ENCODE measurements around the gene PNLIPRP2. TPM values are rescaled to one million over a fixed set of nuclear protein-coding genes. Genes with fewer than 3 reads are reported as not detected.

Gene PNLIPRP2
- total RNA-seq, 2 experiments from 2014 or later: not detected

GRCh38 chr10:116648903-116649302, 28.1 kb downstream of the PNLIPRP2 start:
- H3K4me1 ChIP-seq (ENCODE audit: insufficient read depth, low read length, poor library complexity, severe bottlenecking): no peaks in the 10 kb centered on the region
- no peaks in the 10 kb centered on the region for H3K36me3 ChIP-seq (ENCODE audit: insufficient read depth, low read length)
- no peaks in the 10 kb centered on the region for H4K20me1 ChIP-seq (ENCODE audit: insufficient read depth, low read length)
- CTCF ChIA-PET (ENCODE audit: unreplicated experiment): no interaction called here
- no peak overlapping the region for H3K4me2 ChIP-seq (ENCODE audit: low read length)
- intact Hi-C loops (cut with micrococcal nuclease; ENCODE audit: unreplicated experiment): no loop called here
- H3K27ac ChIP-seq (ENCODE audit: low read depth, low read length, poor library complexity, severe bottlenecking): no peak overlapping the region
- TF ChIP-seq, protein P1, sequence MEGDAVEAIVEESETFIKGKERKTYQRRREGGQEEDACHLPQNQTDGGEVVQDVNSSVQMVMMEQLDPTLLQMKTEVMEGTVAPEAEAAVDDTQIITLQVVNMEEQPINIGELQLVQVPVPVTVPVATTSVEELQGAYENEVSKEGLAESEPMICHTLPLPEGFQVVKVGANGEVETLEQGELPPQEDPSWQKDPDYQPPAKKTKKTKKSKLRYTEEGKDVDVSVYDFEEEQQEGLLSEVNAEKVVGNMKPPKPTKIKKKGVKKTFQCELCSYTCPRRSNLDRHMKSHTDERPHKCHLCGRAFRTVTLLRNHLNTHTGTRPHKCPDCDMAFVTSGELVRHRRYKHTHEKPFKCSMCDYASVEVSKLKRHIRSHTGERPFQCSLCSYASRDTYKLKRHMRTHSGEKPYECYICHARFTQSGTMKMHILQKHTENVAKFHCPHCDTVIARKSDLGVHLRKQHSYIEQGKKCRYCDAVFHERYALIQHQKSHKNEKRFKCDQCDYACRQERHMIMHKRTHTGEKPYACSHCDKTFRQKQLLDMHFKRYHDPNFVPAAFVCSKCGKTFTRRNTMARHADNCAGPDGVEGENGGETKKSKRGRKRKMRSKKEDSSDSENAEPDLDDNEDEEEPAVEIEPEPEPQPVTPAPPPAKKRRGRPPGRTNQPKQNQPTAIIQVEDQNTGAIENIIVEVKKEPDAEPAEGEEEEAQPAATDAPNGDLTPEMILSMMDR (conservative IDR thresholded peaks at IDR 0.05; ENCODE audit: low read length): no peak
- TF ChIP-seq EZH2phosphoT487 (IDR thresholded peaks at IDR 0.05; ENCODE audit: borderline replicate concordance, low read depth, low read length): no peak
- H3K9me3 ChIP-seq (ENCODE audit: low read length): no peaks in the 10 kb centered on the region
- H3K79me2 ChIP-seq (ENCODE audit: insufficient read depth, low read depth, low read length): no peaks in the 10 kb centered on the region
- no peak for DNase-seq (ENCODE audit: low spot score)
- H3K4me3 ChIP-seq (ENCODE audit: low read depth, low read length, poor library complexity, severe bottlenecking): no peak overlapping the region
- H3K9me2 ChIP-seq (ENCODE audit: insufficient read depth, low read length): no peaks in the 10 kb centered on the region
- no peak overlapping the region for H2AFZ ChIP-seq (ENCODE audit: low read length)
- POLR2A ChIA-PET: no interaction called here
- no TSS peak for BruUV-seq (replicated peaks)

- intact Hi-C loops (cut with micrococcal nuclease; ENCODE audit: unreplicated experiment): no loop called here
Measured at GRCh38 chr10:116653885-116654284, 33.1 kb downstream of the PNLIPRP2 start.

DNA sequence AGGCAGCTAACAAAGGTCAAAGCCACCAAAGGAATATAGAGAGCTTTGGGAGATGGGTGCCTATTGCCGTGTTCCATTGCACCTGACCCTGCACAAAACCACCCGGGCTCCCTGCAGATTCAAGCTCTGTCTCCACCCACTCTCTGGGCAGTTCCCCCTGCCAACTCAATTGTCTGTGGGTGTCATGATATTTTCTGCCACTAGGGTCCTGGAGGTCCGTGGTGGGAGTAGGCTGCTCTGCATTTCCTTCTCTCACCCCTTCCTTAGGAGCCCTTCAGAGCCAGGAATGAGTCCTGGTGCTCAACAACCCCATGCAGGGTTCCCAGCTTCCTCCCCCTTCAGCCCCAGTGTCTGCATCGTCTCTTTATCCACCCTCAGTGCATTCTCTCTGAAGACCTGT, 34.1 kb downstream of the PNLIPRP2 start:
- H3K27ac ChIP-seq (ENCODE audit: low read depth, low read length, poor library complexity, severe bottlenecking): no peak overlapping the region
- intact Hi-C loops (cut with micrococcal nuclease; ENCODE audit: unreplicated experiment): no loop called here
- POLR2A ChIA-PET: no interaction called here
- DNase-seq (ENCODE audit: low spot score): no peak
- CTCF ChIA-PET (ENCODE audit: unreplicated experiment): no interaction called here
- H2AFZ ChIP-seq (ENCODE audit: low read length): no peak overlapping the region
- BruUV-seq (replicated peaks): no TSS peak
- no peaks in the 10 kb centered on the region for H3K79me2 ChIP-seq (ENCODE audit: insufficient read depth, low read depth, low read length)
- H4K20me1 ChIP-seq (ENCODE audit: insufficient read depth, low read length): no peaks in the 10 kb centered on the region
- no peaks in the 10 kb centered on the region for H3K9me3 ChIP-seq (ENCODE audit: low read length)
- no peaks in the 10 kb centered on the region for H3K4me1 ChIP-seq (ENCODE audit: insufficient read depth, low read length, poor library complexity, severe bottlenecking)
- H3K4me2 ChIP-seq (ENCODE audit: low read length): no peak overlapping the region
- no peaks in the 10 kb centered on the region for H3K9me2 ChIP-seq (ENCODE audit: insufficient read depth, low read length)
- no peaks in the 10 kb centered on the region for H3K36me3 ChIP-seq (ENCODE audit: insufficient read depth, low read length)
- TF ChIP-seq EZH2phosphoT487 (IDR thresholded peaks at IDR 0.05; ENCODE audit: borderline replicate concordance, low read depth, low read length): no peak
- TF ChIP-seq, protein P1 (conservative IDR thresholded peaks at IDR 0.05; ENCODE audit: low read length): peak; percentile 50
- no peak overlapping the region for H3K4me3 ChIP-seq (ENCODE audit: low read depth, low read length, poor library complexity, severe bottlenecking)

More at GRCh38 chr10:116653885-116654284, 33.1 kb downstream of the PNLIPRP2 start:
- Histone ChIP-seq H3K79me2 (ENCODE audit: insufficient read depth, low read depth, low read length) (no peaks in the 10 kb centered on the region), H3K4me1 (ENCODE audit: insufficient read depth, low read length, poor library complexity, severe bottlenecking) (no peaks in the 10 kb centered on the region), H3K36me3 (ENCODE audit: insufficient read depth, low read length) (no peaks in the 10 kb centered on the region), H3K4me2 (ENCODE audit: low read length) (no peak overlapping the region), H3K4me3 (ENCODE audit: low read depth, low read length, poor library complexity, severe bottlenecking) (no peak overlapping the region), H3K27ac (ENCODE audit: low read depth, low read length, poor library complexity, severe bottlenecking) (no peak overlapping the region), H4K20me1 (ENCODE audit: insufficient read depth, low read length) (no peaks in the 10 kb centered on the region), H3K9me3 (ENCODE audit: low read length) (no peaks in the 10 kb centered on the region), H3K9me2 (ENCODE audit: insufficient read depth, low read length) (no peaks in the 10 kb centered on the region), H2AFZ (ENCODE audit: low read length) (no peak overlapping the region)
- ChIA-PET POLR2A (no interaction called here), CTCF (ENCODE audit: unreplicated experiment) (no interaction called here)
- DNase-seq (ENCODE audit: low spot score): no peak
- BruUV-seq (replicated peaks): no TSS peak
- TF ChIP-seq EZH2phosphoT487 (IDR thresholded peaks at IDR 0.05; ENCODE audit: borderline replicate concordance, low read depth, low read length): no peak
